ENCODE measurements around the gene GLTPD2.
A peak's percentile ranks its signal among the peaks of the same experiment; 100 is the strongest.

Gene GLTPD2

DNA sequence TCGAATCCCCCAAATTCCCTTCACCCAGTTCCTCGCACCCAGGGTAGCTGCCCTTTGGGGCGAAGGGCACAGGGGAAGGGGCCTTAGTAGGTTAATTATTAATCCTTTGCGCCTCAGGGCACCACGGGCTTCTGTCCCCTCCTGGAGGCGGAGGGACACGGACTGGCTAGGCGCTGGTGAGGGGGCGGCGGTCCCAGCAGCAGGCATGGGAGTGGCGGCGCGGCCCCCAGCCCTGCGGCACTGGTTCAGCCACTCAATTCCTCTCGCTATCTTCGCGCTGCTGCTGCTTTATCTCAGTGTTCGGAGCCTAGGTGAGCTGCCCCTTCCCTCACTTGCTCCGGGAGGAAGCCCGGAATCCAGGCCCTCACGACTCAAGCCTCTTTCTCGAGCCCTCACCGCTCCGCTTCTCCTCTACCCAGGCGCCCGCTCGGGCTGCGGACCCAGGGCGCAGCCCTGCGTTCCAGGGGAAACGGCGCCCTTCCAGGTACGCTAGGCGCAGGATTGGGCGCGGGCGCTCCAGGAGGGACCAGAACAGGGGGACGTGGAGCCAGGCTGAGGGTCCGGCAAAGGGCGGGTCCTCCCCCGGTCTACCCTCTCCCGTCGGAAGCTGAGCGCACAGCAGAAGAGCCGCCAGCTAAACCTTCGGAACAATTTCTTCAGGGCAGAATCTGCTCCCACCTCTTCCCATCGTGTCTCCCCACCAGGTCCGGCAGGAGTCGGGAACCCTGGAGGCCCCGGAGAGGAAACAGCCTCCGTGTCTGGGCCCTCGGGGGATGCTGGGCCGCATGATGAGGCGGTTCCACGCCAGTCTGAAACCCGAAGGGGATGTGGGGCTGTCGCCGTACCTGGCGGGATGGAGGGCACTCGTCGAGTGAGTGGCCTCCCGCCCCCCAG lies at the start of gene GLTPD2:
Gene GLTPD2 (plus strand): TSS at position 158 of the 894 bp plus-strand sequence. CDS start 48 bp downstream, at position 206.
- TF ChIP-seq, protein P1, sequence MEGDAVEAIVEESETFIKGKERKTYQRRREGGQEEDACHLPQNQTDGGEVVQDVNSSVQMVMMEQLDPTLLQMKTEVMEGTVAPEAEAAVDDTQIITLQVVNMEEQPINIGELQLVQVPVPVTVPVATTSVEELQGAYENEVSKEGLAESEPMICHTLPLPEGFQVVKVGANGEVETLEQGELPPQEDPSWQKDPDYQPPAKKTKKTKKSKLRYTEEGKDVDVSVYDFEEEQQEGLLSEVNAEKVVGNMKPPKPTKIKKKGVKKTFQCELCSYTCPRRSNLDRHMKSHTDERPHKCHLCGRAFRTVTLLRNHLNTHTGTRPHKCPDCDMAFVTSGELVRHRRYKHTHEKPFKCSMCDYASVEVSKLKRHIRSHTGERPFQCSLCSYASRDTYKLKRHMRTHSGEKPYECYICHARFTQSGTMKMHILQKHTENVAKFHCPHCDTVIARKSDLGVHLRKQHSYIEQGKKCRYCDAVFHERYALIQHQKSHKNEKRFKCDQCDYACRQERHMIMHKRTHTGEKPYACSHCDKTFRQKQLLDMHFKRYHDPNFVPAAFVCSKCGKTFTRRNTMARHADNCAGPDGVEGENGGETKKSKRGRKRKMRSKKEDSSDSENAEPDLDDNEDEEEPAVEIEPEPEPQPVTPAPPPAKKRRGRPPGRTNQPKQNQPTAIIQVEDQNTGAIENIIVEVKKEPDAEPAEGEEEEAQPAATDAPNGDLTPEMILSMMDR (IDR thresholded peaks at IDR 0.05; ENCODE audit: low read depth, low read length, missing control alignments) = no peak
- H3K4me3 ChIP-seq (replicated peaks; ENCODE audit: low read depth, low read length) = peak within 1 kb of the TSS; percentile 63
- DNase-seq (ENCODE audit: extremely low read depth, low read depth) = no peak

DNA sequence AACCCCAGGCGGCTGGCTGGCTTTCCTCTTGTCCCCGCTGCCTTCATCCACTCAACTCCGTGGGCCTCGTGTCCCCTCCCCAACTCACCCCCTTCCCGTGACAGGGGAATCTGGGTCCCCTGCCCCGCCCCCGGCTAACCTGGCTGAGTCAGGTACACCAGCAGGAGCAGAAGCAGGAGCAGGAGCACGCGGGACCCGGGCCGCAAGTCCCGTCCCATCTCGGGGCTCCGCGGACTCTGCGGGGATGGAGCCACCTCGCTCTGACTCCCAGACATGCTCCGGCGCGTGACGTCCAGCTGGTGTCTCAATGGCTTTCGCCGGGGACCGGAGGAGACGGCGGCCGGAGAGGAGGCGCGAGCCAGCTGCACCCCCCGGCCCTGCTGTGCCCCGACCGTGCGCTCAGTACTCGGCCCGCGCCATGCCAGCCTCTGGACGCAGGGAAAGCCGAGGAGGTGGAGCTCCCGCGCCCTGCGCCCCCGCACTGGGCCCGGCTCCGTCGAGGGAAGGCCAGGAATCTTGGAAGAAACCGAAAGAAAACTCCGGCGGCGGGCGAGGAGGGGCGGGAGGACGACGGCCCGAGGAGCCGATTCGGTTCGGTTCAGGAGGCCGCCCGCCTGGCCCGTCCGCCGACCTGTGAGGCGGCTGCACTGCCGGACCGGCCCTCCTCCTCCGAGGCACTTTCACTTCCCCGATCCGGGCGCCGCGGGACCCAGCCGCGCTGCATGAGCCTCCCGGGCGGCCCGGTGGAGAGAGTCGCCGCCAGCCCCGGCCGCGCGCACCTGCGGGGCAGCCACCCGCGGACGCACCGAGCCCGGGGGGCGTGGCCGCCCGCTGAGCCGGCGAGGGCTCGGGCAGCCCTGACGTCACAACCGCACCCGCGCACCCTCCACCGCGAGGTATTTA lies 49.4 kb upstream of the GLTPD2 start, which contains the start of the genes CXCL16 and ZMYND15:
Gene CXCL16 (minus strand): TSS at position 807 of the 903 bp plus-strand sequence. CDS start 589 bp downstream, at position 218.
Gene ZMYND15 (plus strand): TSS at position 712 of the 903 bp plus-strand sequence. CDS start 716 bp downstream, outside the sequence.
- DNase-seq (ENCODE audit: extremely low read depth, low read depth) = no peak
- TF ChIP-seq, protein P1 (IDR thresholded peaks at IDR 0.05; ENCODE audit: low read depth, low read length, missing control alignments) = no peak
- peak within 1 kb of the TSS; percentile 59 for H3K4me3 ChIP-seq (replicated peaks; ENCODE audit: low read depth, low read length)

DNA sequence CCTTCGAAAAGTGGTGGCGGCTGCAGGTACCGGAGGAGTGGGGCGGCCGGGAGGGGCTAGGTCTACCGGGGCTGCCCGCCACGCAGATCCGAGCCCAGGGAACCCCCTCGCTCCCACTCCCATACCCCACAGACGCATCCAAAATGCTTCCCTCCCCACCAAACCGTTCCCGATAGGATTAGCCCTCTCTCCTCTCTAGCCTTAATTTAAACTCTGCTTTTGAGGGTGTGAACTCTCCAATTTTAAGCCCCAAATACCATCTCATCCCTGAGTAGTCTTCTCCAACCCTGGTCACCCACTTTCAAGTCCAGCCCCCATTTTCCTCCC lies 48.8 kb upstream of the GLTPD2 start:
- no peak for DNase-seq (ENCODE audit: extremely low read depth, low read depth)
- H3K4me3 ChIP-seq (replicated peaks; ENCODE audit: low read depth, low read length) = no peak overlapping the region; the same call in 1 of the 2 replicates
- TF ChIP-seq, protein P1 (IDR thresholded peaks at IDR 0.05; ENCODE audit: low read depth, low read length, missing control alignments) = no peak

DNA sequence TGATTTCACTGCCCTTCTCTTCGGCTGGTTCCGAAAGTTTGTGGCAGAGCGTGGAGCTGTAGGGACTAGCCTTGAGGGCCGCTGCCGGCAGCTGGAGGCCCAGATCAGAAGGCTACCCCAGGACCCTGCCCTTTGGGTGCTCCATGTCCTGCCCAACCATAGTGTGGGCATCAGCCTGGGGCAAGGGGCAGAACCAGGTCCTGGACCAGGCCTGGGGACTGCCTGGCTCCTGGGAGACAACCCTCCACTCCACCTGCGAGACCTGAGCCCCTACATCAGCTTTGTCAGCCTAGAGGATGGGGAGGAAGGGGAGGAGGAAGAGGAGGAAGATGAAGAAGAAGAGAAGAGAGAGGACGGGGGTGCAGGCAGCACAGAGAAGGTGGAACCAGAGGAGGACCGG lies 48.2 kb upstream of the GLTPD2 start:
- no peak for DNase-seq (ENCODE audit: extremely low read depth, low read depth)
- TF ChIP-seq, protein P1 (IDR thresholded peaks at IDR 0.05; ENCODE audit: low read depth, low read length, missing control alignments) = no peak

DNA sequence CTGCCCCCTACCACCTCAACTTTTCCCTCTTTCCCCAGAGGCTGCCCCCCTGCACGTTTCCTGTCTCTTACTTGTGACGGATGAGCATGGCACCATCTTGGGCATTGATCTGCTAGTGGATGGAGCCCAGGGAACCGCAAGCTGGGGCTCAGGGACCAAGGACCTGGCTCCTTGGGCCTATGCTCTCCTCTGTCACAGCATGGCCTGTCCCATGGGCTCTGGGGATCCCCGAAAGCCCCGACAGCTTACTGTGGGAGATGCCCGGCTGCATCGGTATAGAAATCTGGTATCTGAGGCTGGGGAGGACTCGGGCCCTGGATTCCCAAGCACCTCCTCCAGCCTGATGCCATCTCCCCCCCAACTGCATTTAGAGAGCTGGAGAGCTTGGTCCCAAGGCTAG lies 47.2 kb upstream of the GLTPD2 start:
- DNase-seq (ENCODE audit: extremely low read depth, low read depth) = no peak
- TF ChIP-seq, protein P1 (IDR thresholded peaks at IDR 0.05; ENCODE audit: low read depth, low read length, missing control alignments) = no peak
- H3K4me3 ChIP-seq (replicated peaks; ENCODE audit: low read depth, low read length) = no peak overlapping the region

More for the DNA sequence above, 48.2 kb upstream of the GLTPD2 start:
- no peak overlapping the region for H3K4me3 ChIP-seq (replicated peaks; ENCODE audit: low read depth, low read length)

DNA sequence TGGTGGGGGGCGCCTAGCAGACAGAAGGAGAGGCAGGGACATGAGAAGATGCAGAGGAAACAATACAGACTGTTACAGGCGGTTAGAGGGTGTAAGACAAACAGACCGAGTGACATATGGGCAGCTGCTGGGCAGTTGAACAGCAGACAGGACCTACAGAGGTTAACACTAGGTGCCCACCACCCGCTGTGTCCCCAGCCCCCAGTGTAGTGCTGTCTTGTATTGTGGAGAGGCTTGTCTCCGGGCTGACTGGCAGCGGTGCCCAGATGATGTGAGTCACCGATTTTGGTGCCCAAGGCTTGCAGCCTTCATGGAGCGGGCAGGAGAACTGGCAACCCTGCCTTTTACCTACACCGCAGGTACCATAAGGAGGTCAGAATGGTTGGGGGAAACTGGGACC lies 46.6 kb upstream of the GLTPD2 start:
- TF ChIP-seq, protein P1 (IDR thresholded peaks at IDR 0.05; ENCODE audit: low read depth, low read length, missing control alignments) = no peak
- no peak overlapping the region for H3K4me3 ChIP-seq (replicated peaks; ENCODE audit: low read depth, low read length)
- DNase-seq (ENCODE audit: extremely low read depth, low read depth) = no peak

Data from HFF-Myc (cell line).